ENCODE results near the gene MICU1. TPM values are rescaled to one million over a fixed set of nuclear protein-coding genes. Genes with fewer than 3 reads are reported as not detected.

The MICU1 gene
- total and polyA plus RNA-seq, 12 donors: 34.2 to 54.1 (median 44.3) TPM

DNA sequence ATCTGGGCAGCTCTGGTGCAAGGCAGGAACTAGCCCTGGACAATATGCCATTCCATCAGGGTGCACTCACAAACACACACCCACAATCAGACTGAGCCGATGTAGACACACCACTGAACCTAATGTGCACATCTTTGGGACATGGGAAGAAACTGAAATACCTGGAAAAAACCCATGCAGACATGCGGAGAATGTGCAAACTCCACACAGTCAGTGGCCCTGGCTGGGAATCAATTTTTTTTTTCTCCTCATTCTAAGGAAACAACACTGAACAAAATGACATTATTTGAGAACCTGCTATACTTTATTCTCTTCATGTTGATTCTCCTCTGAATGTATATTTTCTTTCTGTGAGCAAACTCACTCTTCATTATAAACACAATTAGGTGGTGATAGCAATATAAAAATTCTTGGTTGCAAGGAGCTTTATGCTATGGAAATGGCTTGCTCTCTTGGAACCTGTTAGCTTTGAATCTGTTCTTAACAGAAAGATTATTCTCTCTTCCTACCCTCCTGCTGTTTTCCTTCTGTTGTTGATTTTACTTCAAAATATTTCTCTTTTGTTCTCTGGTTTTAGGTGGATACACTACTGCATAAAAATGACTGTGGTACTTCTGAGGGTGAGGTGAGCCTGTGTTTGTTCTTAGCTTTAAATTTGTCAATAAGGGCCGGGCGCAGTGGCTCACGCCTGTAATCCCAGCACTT is 33.0 kb upstream of the MICU1 start:
- no peaks in the 10 kb centered on the region for H3K9me3 ChIP-seq
- no peaks in the 10 kb centered on the region for H3K27me3 ChIP-seq
- H3K4me1 ChIP-seq: no peaks in the 10 kb centered on the region
- intact Hi-C loops (cut with DNase I): no loop called here
- TF ChIP-seq, protein P1, sequence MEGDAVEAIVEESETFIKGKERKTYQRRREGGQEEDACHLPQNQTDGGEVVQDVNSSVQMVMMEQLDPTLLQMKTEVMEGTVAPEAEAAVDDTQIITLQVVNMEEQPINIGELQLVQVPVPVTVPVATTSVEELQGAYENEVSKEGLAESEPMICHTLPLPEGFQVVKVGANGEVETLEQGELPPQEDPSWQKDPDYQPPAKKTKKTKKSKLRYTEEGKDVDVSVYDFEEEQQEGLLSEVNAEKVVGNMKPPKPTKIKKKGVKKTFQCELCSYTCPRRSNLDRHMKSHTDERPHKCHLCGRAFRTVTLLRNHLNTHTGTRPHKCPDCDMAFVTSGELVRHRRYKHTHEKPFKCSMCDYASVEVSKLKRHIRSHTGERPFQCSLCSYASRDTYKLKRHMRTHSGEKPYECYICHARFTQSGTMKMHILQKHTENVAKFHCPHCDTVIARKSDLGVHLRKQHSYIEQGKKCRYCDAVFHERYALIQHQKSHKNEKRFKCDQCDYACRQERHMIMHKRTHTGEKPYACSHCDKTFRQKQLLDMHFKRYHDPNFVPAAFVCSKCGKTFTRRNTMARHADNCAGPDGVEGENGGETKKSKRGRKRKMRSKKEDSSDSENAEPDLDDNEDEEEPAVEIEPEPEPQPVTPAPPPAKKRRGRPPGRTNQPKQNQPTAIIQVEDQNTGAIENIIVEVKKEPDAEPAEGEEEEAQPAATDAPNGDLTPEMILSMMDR (IDR thresholded peaks at IDR 0.05): no peak
- no peak overlapping the region for H3K27ac ChIP-seq
- WGBS, 2 donors: 91% methylated on average over 5 of the region's 5 CpGs
- no peaks in the 10 kb centered on the region for H3K36me3 ChIP-seq
- DNase-seq: no peak
- ATAC-seq: no peak
- H3K4me3 ChIP-seq: no peak overlapping the region

DNA sequence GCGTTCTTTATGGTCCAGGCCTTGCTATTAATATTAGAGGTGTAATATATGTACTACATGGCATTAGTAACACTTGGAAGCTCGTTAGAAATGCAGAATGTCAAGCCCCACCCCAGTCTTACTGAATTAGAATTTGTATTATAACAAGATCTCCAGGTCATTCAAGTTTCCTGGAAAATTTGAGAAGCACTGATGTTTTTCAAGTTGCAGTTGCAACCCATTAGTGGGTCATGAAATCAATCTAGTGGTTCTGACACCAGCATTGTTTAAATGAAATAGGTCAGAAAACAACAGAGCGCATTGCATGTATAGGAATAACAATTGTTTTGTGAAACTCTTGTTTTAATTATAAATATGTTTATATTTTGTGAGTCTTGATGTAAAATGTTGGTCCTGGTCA is 28.8 kb upstream of the MICU1 start:
- WGBS, 2 donors: 54 to 72% methylated on average over 3 of the region's 3 CpGs
- no peak for ATAC-seq
- intact Hi-C loops (cut with DNase I): no loop called here
- Histone ChIP-seq H3K9me3 (no peaks in the 10 kb centered on the region), H3K27ac (no peak overlapping the region), H3K4me3 (no peak overlapping the region), H3K27me3 (no peaks in the 10 kb centered on the region), H3K4me1 (peaks cover 0 to under 1% (median 0%) of the 10 kb centered on the region in 9 donors), H3K36me3 (no peaks in the 10 kb centered on the region)
- DNase-seq: no peak
- TF ChIP-seq, protein P1 (IDR thresholded peaks at IDR 0.05): no peak

DNA sequence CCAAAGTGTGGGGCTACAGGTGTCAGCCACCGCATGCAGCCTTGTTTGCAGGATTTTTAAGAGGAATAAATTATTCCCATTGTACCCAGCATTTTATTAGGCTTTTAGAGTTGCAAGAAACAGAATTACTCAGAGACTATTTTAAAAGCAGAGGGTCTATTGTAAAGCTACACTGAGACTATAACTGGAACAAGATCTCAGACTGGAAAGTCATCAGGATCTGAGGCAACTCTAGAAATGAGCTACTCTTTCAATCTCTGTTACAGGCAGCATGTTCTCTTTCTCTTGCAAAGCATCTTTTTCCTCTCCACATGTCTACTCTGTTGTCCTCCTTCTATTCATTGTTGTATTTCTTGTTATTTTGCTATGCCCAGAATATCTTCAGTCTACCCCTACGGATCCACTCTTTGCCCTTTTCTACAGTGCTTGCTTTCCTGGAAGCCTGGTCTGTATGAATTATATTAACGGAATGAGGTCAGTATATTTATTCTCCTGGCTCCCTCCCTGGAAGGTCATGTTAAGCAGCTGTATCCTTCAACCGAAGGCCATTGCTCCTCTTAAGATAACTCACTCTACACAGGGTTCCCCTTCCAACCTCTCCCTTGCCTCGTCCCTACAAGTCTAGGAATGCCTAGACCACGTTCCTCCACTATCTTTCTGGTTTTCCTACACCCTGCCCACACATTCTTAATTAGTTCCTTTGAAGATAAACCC is 27.7 kb upstream of the MICU1 start:
- ATAC-seq (no peak), DNase-seq (no peak)
- H3K4me3 ChIP-seq: no peak overlapping the region
- no peaks in the 10 kb centered on the region for H3K36me3 ChIP-seq
- TF ChIP-seq, protein P1 (IDR thresholded peaks at IDR 0.05): no peak
- H3K9me3 ChIP-seq: no peaks in the 10 kb centered on the region
- intact Hi-C loops (cut with DNase I): no loop called here
- no peak overlapping the region for H3K27ac ChIP-seq
- peaks cover 0 to 5% (median 0%) of the 10 kb centered on the region in 9 donors for H3K4me1 ChIP-seq
- H3K27me3 ChIP-seq: no peaks in the 10 kb centered on the region
- WGBS, 2 donors: 61 to 67% methylated on average over 6 of the region's 6 CpGs

DNA sequence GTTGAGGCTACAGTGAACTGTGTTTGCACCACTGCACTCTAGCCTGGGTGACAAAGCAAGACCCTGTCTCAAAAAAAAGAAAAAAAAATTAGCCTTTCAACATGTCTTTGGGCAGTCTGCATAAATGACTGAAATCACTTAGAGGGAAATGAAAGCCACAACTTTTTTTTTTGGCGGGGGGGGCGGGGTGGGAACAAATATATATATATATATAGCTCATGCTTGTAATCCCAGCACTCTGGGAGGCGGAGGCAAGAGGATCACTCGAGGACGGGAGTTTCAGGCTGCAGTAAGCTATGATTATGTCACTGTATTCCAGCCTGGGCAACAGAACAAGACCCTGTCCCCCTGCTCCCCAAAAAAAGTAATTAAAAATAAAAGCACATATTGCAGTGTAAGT is 23.4 kb upstream of the MICU1 start:
- WGBS, 2 donors: 65 to 68% methylated on average over 5 of the region's 5 CpGs
- DNase-seq: no peak
- intact Hi-C loops (cut with DNase I): no loop called here
- TF ChIP-seq, protein P1 (IDR thresholded peaks at IDR 0.05): no peak
- Histone ChIP-seq H3K36me3 (no peaks in the 10 kb centered on the region), H3K27me3 (no peaks in the 10 kb centered on the region), H3K9me3 (no peaks in the 10 kb centered on the region), H3K4me1 (peaks cover 0 to 5% (median 0%) of the 10 kb centered on the region in 9 donors), H3K4me3 (no peak overlapping the region), H3K27ac (no peak overlapping the region)
- no peak for ATAC-seq

Measured in heart right ventricle (tissue), 16 donors.